ENCODE data around the gene DMPK.

The DMPK gene

GRCh38 chr19:45824041-45824471 is 41.8 kb upstream of the DMPK start:
- no peak for ATAC-seq

GRCh38 chr19:45823182-45823581 is 40.9 kb upstream of the DMPK start:
- TF ChIP-seq RARB (CRISPR knock-in tag; IDR thresholded peaks at IDR 0.05), result no peak
- no peak for ATAC-seq

More at GRCh38 chr19:45824041-45824471, 41.8 kb upstream of the DMPK start:
- TF ChIP-seq TSHZ2 (CRISPR knock-in tag; IDR thresholded peaks at IDR 0.05) (no peak), OSR1 (CRISPR knock-in tag; IDR thresholded peaks at IDR 0.05) (no peak), CREB5 (CRISPR knock-in tag; IDR thresholded peaks at IDR 0.05; ENCODE audit: low read depth) (no peak), GLIS3 (CRISPR knock-in tag; IDR thresholded peaks at IDR 0.05) (no peak), PATZ1 (CRISPR knock-in tag; IDR thresholded peaks at IDR 0.05; ENCODE audit: borderline replicate concordance) (no peak), ZNF8 (CRISPR knock-in tag; IDR thresholded peaks at IDR 0.05) (no peak), ARNTL (CRISPR knock-in tag; IDR thresholded peaks at IDR 0.05; ENCODE audit: borderline replicate concordance, low read depth) (no peak), SNAI2 (CRISPR knock-in tag; IDR thresholded peaks at IDR 0.05) (no peak), TOX (CRISPR knock-in tag; IDR thresholded peaks at IDR 0.05; ENCODE audit: borderline replicate concordance) (no peak), ISL1 (CRISPR knock-in tag; IDR thresholded peaks at IDR 0.05) (no peak), ZFP3 (CRISPR knock-in tag; IDR thresholded peaks at IDR 0.05) (no peak), TCF4 (CRISPR knock-in tag; IDR thresholded peaks at IDR 0.05; ENCODE audit: borderline replicate concordance) (no peak), CSDC2 (CRISPR knock-in tag; IDR thresholded peaks at IDR 0.05) (no peak), PPARA (CRISPR knock-in tag; IDR thresholded peaks at IDR 0.05; ENCODE audit: borderline replicate concordance) (no peak), RARB (CRISPR knock-in tag; IDR thresholded peaks at IDR 0.05) (no peak), ZC3H10 (CRISPR knock-in tag; IDR thresholded peaks at IDR 0.05) (no peak)

GRCh38 chr19:45822716-45823115 is 40.4 kb upstream of the DMPK start:
- ATAC-seq, result no peak
- no peak for TF ChIP-seq RARB (CRISPR knock-in tag; IDR thresholded peaks at IDR 0.05)
- no peak for TF ChIP-seq CREB5 (CRISPR knock-in tag; IDR thresholded peaks at IDR 0.05; ENCODE audit: low read depth)

- no peak for ATAC-seq
- TF ChIP-seq ZFP3 (CRISPR knock-in tag; IDR thresholded peaks at IDR 0.05), result no peak
- no peak for TF ChIP-seq ZFP30 (CRISPR knock-in tag; IDR thresholded peaks at IDR 0.05)
- TF ChIP-seq TCF4 (CRISPR knock-in tag; IDR thresholded peaks at IDR 0.05; ENCODE audit: borderline replicate concordance), result no peak
These were observed 39.3 kb upstream of the DMPK start for GRCh38 chr19:45821570-45821969.

GRCh38 chr19:45821103-45821521 is 38.8 kb upstream of the DMPK start:
- no peak for ATAC-seq
- no peak for TF ChIP-seq OSR1 (CRISPR knock-in tag; IDR thresholded peaks at IDR 0.05)
- TF ChIP-seq TOX (CRISPR knock-in tag; IDR thresholded peaks at IDR 0.05; ENCODE audit: borderline replicate concordance), result no peak
- TF ChIP-seq BACH2 (CRISPR knock-in tag; IDR thresholded peaks at IDR 0.05; ENCODE audit: borderline replicate concordance), result no peak
- TF ChIP-seq PATZ1 (CRISPR knock-in tag; IDR thresholded peaks at IDR 0.05; ENCODE audit: borderline replicate concordance), result no peak
